K562 (cell line): ENCODE data around the gene MOCOS. TPM values are rescaled to one million over a fixed set of nuclear protein-coding genes. Genes with fewer than 3 reads are reported as not detected.

Experiments
- CHAMP1 ChIP-seq: fragments of 450-650 bp; IDR thresholded peaks from 2 replicates; pipeline ENCODE4 v1.6.1; 2016; ENCODE audit warnings: mild to moderate bottlenecking
- EHMT2 ChIP-seq: fragments of 450-650 bp; IDR thresholded peaks from 2 replicates; pipeline ENCODE4 v1.6.1; 2018; ENCODE audit warnings: antibody characterized with exemption
- FUS ChIP-seq: fragments of 200-400 bp; formaldehyde crosslinking; optimal IDR thresholded peaks from 2 replicates; pipeline ENCODE3; 2017; ENCODE audit warnings: low read depth, low read length
- MCM5 ChIP-seq: fragments of 450-650 bp; IDR thresholded peaks from 2 replicates; pipeline ENCODE4 v1.6.1; 2016; ENCODE audit warnings: low read depth
- MITF ChIP-seq: IDR thresholded peaks from 2 replicates; pipeline ENCODE4 v1.6.1; 2014; ENCODE audit warnings: antibody characterized with exemption
- MXD1 ChIP-seq: fragments of 250-450 bp; sonication (Bioruptor Pico); IDR thresholded peaks from 2 replicates; pipeline ENCODE4 v1.8.0; 2021; ENCODE audit warnings: borderline replicate concordance, mild to moderate bottlenecking, moderate library complexity; ENCODE audit not compliant: poor library complexity, severe bottlenecking
- NCOA2 ChIP-seq, 2 experiments: fragments of 450-650 bp; IDR thresholded peaks; 2 replicates each; pipeline ENCODE4 v1.6.1; 2018; ENCODE audit warnings: mild to moderate bottlenecking in 2 of 2, moderate library complexity in 1 of 2; ENCODE audit not compliant: partially characterized antibody in 2 of 2
- POLR3G ChIP-seq: IDR thresholded peaks from 2 replicates; pipeline ENCODE4 v1.6.1; 2011; ENCODE audit not compliant: insufficient read length, insufficient replicate concordance; ENCODE audit errors: extremely low read depth
- PTBP1 ChIP-seq: fragments of 200-400 bp; formaldehyde crosslinking; IDR thresholded peaks from 2 replicates; pipeline ENCODE4 v1.6.1; 2017; ENCODE audit warnings: low read depth, low read length
- RAD21 ChIP-seq, 2 experiments: fragments of 250-450 bp in 1 of 2; fragments of 450-650 bp in 1 of 2; sonication (Bioruptor Pico) in 1 of 2; formaldehyde crosslinking in 1 of 2; IDR thresholded peaks in 1 of 2; conservative IDR thresholded peaks in 1 of 2; 2 replicates each; pipeline versions ENCODE4 v1.4.0 to v1.8.0; 2020 to 2022; ENCODE audit warnings: mild to moderate bottlenecking in 2 of 2, moderate library complexity in 1 of 2
- SETDB1 ChIP-seq: IDR thresholded peaks from one replicate; pipeline ENCODE4 v1.6.1; 2012; ENCODE audit warnings: low read length, control low read depth, inconsistent platforms
- SMARCC2 ChIP-seq: fragments of 450-650 bp; IDR thresholded peaks from 2 replicates; pipeline ENCODE4 v1.6.1; 2017; ENCODE audit warnings: antibody characterized with exemption, moderate library complexity, mild to moderate bottlenecking, low read depth
- SOX6 ChIP-seq: fragments of 450-650 bp; IDR thresholded peaks from 2 replicates; pipeline ENCODE4 v1.6.1; 2014; ENCODE audit warnings: mild to moderate bottlenecking
- STAG1 ChIP-seq: sonication (generic); formaldehyde crosslinking; IDR thresholded peaks from 2 replicates; pipeline ENCODE4 v1.5.0; 2020; ENCODE audit warnings: missing genetic modification reagents, borderline replicate concordance
- YBX1 ChIP-seq: fragments of 450-650 bp; IDR thresholded peaks from 2 replicates; pipeline ENCODE4 v1.7.1; 2016; ENCODE audit warnings: mild to moderate bottlenecking
- ZC3H4 ChIP-seq: sonication (generic); formaldehyde crosslinking; IDR thresholded peaks from 2 replicates; pipeline ENCODE4 v1.9.0; 2021; ENCODE audit warnings: missing genetic modification reagents, borderline replicate concordance
- ZKSCAN1 ChIP-seq: fragments of 150-350 bp; IDR thresholded peaks from 2 replicates; pipeline ENCODE4 v1.6.1; 2016; ENCODE audit warnings: low read depth, low read length
- ZNF24 ChIP-seq: fragments of 450-650 bp; IDR thresholded peaks from 2 replicates; pipeline ENCODE4 v1.6.1; 2016
- ZNF277 ChIP-seq: fragments of 250-450 bp; sonication (Bioruptor Pico); IDR thresholded peaks from 2 replicates; pipeline ENCODE4 v1.8.0; 2022; ENCODE audit warnings: inconsistent platforms, mild to moderate bottlenecking, moderate library complexity, borderline replicate concordance
- ZNF282 ChIP-seq: sonication (generic); formaldehyde crosslinking; IDR thresholded peaks from 2 replicates; pipeline ENCODE4 v1.8.1; 2023; ENCODE audit warnings: missing genetic modification reagents
- ZNF639 ChIP-seq, 2 experiments: fragments of 200-800 bp in 1 of 2; sonication (Bioruptor generic) in 1 of 2; sonication (generic) in 1 of 2; formaldehyde crosslinking in 1 of 2; IDR thresholded peaks in 1 of 2; conservative IDR thresholded peaks in 1 of 2; 2 replicates each; pipeline versions ENCODE4 v1.5.0 to v1.6.1; 2016 to 2020; ENCODE audit warnings: missing compliant biosample characterization in 1 of 2, missing genetic modification characterization in 1 of 2, missing genetic modification reagents in 1 of 2
- ZSCAN29 ChIP-seq: fragments of 450-650 bp; IDR thresholded peaks from 2 replicates; pipeline ENCODE4 v1.6.1; 2017
- polyA plus RNA-seq, 8 experiments: library from polyadenylated mRNA; depleted of rRNA in 4 of 8; stranded (reverse) in 5 of 8; unstranded in 3 of 8; fragments of >200 nt; fragmentation: Nextera tagmentation in 2 of 8; fragmentation: Illumina TruSeq in 1 of 8; extraction: Ambion mirVana in 2 of 8; extraction: Trizol in 1 of 8; gene quantifications; 2 replicates each; pipeline versions ENCODE4 v1.2.1 to v1.2.3, GENCODE V29; 2011 to 2014; ENCODE audit warnings: inconsistent platforms in 1 of 8, missing spikeins in 1 of 8
- total RNA-seq, 7 experiments: library from RNA; depleted of rRNA in 6 of 7; stranded (reverse); fragments of >200 nt in 6 of 7; fragmentation: Illumina TruSeq in 2 of 7; extraction: Trizol in 2 of 7; gene quantifications; 2 replicates each; pipeline versions ENCODE4 v1.2.1 to v1.2.3, GENCODE V29; 2011 to 2021; ENCODE audit warnings: low replicate concordance in 1 of 7

The MOCOS gene
- total and polyA plus RNA-seq, 9 of the 15 experiments (the other 6 are each of a cell fraction or from before 2014, with no cell fraction given), result 4.5 to 12.4 (median 9.1) TPM

GRCh38 chr18:36284671-36285295 is 97.5 kb downstream of the MOCOS start (continued):
- TF ChIP-seq NCOA2 (IDR thresholded peaks at IDR 0.05; ENCODE audit: partially characterized antibody in 2 of 2) (peak in 1 of 2 experiments; percentile 17), EHMT2 (no peak), SOX6 (no peak), PTBP1 (no peak), MCM5 (no peak), MITF (no peak), SETDB1 (no peak), ZKSCAN1 (no peak), ZSCAN29 (no peak), SMARCC2 (no peak), CHAMP1 (no peak), ZNF639 (CRISPR knock-in tag; conservative IDR thresholded peaks at IDR 0.05 in 1 of 2, IDR thresholded peaks at IDR 0.05 in 1 of 2) (no peak), STAG1 (CRISPR knock-in tag) (peak; percentile 68; the same call in 1 of the 2 replicates), YBX1 (no peak), ZNF277 (no peak), ZNF24 (0 out of 2 replicates have a peak, but pooled peaks have one; percentile 6), FUS (no peak), MXD1 (CRISPR knock-in tag) (no peak), ZC3H4 (CRISPR knock-in tag) (no peak), RAD21 (CRISPR knock-in tag; conservative IDR thresholded peaks at IDR 0.05 in 1 of 2, IDR thresholded peaks at IDR 0.05 in 1 of 2) (peak; percentile 98 to 100), ZNF282 (no peak), POLR3G (no peak)
